Gastrocnemius medialis (tissue), 4 donors: Measurements from ENCODE around the gene PFDN2.

Source experiments
- POLR2A ChIP-seq, 2 donors: fragments of 450-650 bp; IDR thresholded peaks; one replicate each; pipeline ENCODE4 v1.6.1; 2017; ENCODE audit warnings: antibody characterized with exemption in 2 of 2, mild to moderate bottlenecking in 2 of 2, moderate library complexity in 2 of 2
- TF ChIP-seq, protein P1 (sequence below), 5 experiments: fragments of 450-650 bp in 3 of 5; fragments of 200-600 bp in 2 of 5; sonication (generic) in 2 of 5; IDR thresholded peaks in 4 of 5; conservative IDR thresholded peaks in 1 of 5; 1 replicate in 4 of 5; 2 replicates in 1 of 5; pipeline ENCODE4 v1.5.1; 2016 to 2019; ENCODE audit warnings: antibody characterized with exemption in 5 of 5, mild to moderate bottlenecking in 3 of 5, moderate library complexity in 3 of 5

- TF ChIP-seq, protein P1, sequence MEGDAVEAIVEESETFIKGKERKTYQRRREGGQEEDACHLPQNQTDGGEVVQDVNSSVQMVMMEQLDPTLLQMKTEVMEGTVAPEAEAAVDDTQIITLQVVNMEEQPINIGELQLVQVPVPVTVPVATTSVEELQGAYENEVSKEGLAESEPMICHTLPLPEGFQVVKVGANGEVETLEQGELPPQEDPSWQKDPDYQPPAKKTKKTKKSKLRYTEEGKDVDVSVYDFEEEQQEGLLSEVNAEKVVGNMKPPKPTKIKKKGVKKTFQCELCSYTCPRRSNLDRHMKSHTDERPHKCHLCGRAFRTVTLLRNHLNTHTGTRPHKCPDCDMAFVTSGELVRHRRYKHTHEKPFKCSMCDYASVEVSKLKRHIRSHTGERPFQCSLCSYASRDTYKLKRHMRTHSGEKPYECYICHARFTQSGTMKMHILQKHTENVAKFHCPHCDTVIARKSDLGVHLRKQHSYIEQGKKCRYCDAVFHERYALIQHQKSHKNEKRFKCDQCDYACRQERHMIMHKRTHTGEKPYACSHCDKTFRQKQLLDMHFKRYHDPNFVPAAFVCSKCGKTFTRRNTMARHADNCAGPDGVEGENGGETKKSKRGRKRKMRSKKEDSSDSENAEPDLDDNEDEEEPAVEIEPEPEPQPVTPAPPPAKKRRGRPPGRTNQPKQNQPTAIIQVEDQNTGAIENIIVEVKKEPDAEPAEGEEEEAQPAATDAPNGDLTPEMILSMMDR (IDR thresholded peaks at IDR 0.05 in 4 of 5, conservative IDR thresholded peaks at IDR 0.05 in 1 of 5), result no peak
- no peak for TF ChIP-seq POLR2A (IDR thresholded peaks at IDR 0.05)
Measured at GRCh38 chr1:161157867-161158266, 40.0 kb upstream of the PFDN2 start.
